ENCODE measurements around the gene CD300LF.

DNA sequence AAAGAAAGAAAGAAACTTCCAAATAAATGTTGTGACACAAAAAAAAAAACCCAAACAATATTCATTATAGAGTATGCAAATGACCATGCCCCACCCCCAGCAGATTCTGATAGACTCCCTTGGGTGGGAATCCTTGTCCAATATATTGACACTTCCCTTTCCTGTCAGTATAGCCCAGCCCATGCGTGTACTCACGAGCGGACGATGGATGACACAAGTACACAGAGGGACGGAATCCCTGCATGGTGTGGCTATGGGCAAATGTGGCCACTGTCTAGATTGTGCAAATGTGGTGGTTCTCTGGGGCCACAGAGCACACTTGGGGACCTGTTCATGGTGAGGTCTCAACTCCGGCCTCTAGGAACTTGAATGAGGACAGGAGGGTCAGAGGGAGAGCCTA lies 27.4 kb upstream of the CD300LF start:
- TF ChIP-seq, protein P1, sequence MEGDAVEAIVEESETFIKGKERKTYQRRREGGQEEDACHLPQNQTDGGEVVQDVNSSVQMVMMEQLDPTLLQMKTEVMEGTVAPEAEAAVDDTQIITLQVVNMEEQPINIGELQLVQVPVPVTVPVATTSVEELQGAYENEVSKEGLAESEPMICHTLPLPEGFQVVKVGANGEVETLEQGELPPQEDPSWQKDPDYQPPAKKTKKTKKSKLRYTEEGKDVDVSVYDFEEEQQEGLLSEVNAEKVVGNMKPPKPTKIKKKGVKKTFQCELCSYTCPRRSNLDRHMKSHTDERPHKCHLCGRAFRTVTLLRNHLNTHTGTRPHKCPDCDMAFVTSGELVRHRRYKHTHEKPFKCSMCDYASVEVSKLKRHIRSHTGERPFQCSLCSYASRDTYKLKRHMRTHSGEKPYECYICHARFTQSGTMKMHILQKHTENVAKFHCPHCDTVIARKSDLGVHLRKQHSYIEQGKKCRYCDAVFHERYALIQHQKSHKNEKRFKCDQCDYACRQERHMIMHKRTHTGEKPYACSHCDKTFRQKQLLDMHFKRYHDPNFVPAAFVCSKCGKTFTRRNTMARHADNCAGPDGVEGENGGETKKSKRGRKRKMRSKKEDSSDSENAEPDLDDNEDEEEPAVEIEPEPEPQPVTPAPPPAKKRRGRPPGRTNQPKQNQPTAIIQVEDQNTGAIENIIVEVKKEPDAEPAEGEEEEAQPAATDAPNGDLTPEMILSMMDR (IDR thresholded peaks at IDR 0.05): no peak
- no peak for TF ChIP-seq POLR2A (IDR thresholded peaks at IDR 0.05)
